ENCODE data around the gene ENDOD1.

DNA sequence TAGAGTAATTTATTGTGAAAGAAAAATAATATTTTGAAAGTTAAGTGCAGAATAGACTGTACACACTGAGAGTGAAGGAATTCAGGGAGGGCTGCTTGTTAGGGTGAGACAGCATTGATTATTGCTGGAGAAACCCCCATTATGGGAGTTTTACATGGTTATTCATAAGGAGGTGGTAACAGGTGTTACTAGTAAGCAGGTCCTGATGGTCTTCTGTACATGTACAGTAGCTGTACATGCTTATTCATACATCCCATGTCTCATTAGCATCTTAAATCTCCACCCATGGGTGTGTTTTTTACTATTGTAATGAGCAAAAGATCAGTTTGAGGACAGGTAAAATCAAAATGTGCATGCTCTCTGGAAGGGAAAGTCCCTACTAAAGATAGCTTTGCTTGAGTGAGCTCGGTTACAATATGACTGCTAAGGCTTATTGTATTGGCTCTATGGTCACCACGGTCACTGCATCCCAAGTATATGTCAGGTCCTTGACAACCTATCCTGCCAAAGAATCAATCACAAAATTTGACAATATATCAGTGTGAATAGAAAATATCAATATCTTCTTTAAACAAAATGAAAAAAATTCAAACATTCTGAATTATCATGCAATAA is 34.3 kb upstream of the ENDOD1 start:
- TF ChIP-seq CTCF (IDR thresholded peaks at IDR 0.05; ENCODE audit: low read depth, low read length, missing input control) (no peak), YY1 (IDR thresholded peaks at IDR 0.05) (no peak), TAF1 (conservative IDR thresholded peaks at IDR 0.05) (no peak), FOXA1 (IDR thresholded peaks at IDR 0.05) (no peak), GABPA (IDR thresholded peaks at IDR 0.05 in 1 of 2, conservative IDR thresholded peaks at IDR 0.05 in 1 of 2) (no peak), FOXA2 (IDR thresholded peaks at IDR 0.05) (no peak), ZBTB33 (IDR thresholded peaks at IDR 0.05) (no peak), RAD21 (IDR thresholded peaks at IDR 0.05) (no peak), JUND (IDR thresholded peaks at IDR 0.05) (no peak), EGR1 (IDR thresholded peaks at IDR 0.05; ENCODE audit: low read depth in 2 of 2) (no peak), MAX (IDR thresholded peaks at IDR 0.05) (no peak), HNF4G (IDR thresholded peaks at IDR 0.05) (no peak), REST (IDR thresholded peaks at IDR 0.05) (no peak)
- TF ChIP-seq, protein P1, sequence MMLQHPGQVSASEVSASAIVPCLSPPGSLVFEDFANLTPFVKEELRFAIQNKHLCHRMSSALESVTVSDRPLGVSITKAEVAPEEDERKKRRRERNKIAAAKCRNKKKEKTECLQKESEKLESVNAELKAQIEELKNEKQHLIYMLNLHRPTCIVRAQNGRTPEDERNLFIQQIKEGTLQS (IDR thresholded peaks at IDR 0.05) = no peak

Measured in liver (tissue), 3 donors.